ENCODE measurements around the gene FIS1. TPM values are rescaled to one million over a fixed set of nuclear protein-coding genes. Genes with fewer than 3 reads are reported as not detected.

Gene FIS1
- total RNA-seq, 4 donors from 2014 or later = 235 to 371 (median 348) TPM

DNA sequence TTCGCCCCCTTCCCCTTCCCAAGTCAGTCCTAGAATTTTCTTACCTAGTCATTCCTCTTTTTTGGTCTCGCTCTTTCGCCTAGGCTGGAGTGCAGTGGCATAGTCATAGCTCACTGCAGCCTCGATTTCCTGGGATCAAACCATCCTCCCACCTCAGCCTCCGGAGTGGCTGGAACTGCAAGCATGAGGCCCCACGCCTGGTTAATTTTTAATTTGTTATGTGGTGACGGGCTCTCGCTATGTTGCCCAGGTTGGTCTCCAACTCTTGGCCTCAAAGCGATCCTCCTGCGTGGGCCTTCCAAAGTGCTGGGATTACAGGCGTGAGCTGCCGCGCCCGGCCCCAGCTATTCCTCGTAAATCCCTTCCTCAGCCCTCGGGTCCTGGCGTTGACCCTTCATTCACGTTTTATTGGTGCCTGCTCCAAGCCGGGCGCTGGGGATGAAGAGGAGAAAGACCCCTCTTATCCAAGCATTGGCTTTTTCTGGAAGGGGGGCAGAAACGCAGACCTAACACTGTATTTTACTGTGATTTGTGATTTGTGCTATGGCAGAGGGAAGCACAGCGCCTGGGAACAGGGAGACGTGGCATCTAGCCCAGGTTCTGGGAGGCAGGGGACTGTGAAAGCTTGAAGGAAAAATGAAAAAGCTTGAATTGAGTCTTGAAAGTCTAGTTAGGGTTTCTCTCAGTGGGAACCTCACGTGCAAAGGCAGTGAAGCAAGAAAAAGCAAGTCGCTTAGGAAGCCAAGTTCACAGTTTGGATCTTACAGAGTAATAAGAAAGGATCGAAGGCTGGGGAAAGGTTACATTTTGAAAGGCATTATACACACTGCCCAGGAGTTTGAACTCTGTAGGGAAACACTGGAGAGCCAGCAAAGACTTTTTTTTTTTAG is 26.4 kb downstream of the FIS1 start:
- Histone ChIP-seq H3K27me3 (no peaks in the 10 kb centered on the region), H3K9me3 (no peaks in the 10 kb centered on the region), H3K27ac (peak overlapping the region; percentile 86 to 95 (median 90)), H3K4me1 (peaks cover 0 to 56% (median 27%) of the 10 kb centered on the region in 4 donors), H3K4me3 (peak overlapping the region; percentile 73 to 94 (median 78)), H3K36me3 (peaks cover 0 to 51% (median 0%) of the 10 kb centered on the region in 3 donors)
- WGBS, 2 donors = 7% methylated on average over 26 of the region's 26 CpGs
- DNase-seq (ENCODE audit: low spot score in 2 of 2) = no peak
- no peak for TF ChIP-seq EP300 (IDR thresholded peaks at IDR 0.05)
- no peak for TF ChIP-seq CTCF (IDR thresholded peaks at IDR 0.05)
- no peak for TF ChIP-seq POLR2A (IDR thresholded peaks at IDR 0.05)

GRCh38 chr7:101217388-101218235 is 27.3 kb downstream of the FIS1 start, which contains the start of the genes PLOD3 and ZNHIT1:
Gene PLOD3 (minus strand): TSS chr7:101217581. CDS start chr7:101217274, 307 bp downstream.
Gene ZNHIT1 (plus strand): TSS chr7:101218165. CDS start chr7:101218196, 31 bp downstream.
- peak; percentile 93 to 97 for DNase-seq (ENCODE audit: low spot score in 2 of 2)
- TF ChIP-seq POLR2A (IDR thresholded peaks at IDR 0.05) (peak in 1 of 2 donors; percentile 26), EP300 (IDR thresholded peaks at IDR 0.05) (peak; percentile 61 to 79), CTCF (IDR thresholded peaks at IDR 0.05) (peak in 1 of 5 experiments; percentile 27)
- Histone ChIP-seq H3K4me1 (peaks cover 0 to 56% (median 27%) of the 10 kb centered on the region in 4 donors), H3K36me3 (peaks cover 0 to 51% (median 0%) of the 10 kb centered on the region in 3 donors), H3K27me3 (no peaks in the 10 kb centered on the region), H3K27ac (peak within 1 kb of the TSS; percentile 86 to 95 (median 90)), H3K9me3 (no peaks in the 10 kb centered on the region), H3K4me3 (peak within 1 kb of the TSS; percentile 73 to 94 (median 78))
- 1% methylated on average over 29 to 32 of the region's 57 CpGs for WGBS, 2 donors

GRCh38 chr7:101216860-101217387 is 28.0 kb downstream of the FIS1 start:
- Histone ChIP-seq H3K27me3 (no peaks in the 10 kb centered on the region), H3K4me3 (peak overlapping the region; percentile 73 to 94 (median 78)), H3K4me1 (peaks cover 0 to 56% (median 27%) of the 10 kb centered on the region in 4 donors), H3K27ac (peak overlapping the region; percentile 86 to 95 (median 90)), H3K36me3 (peaks cover 0 to 51% (median 5%) of the 10 kb centered on the region in 3 donors), H3K9me3 (no peaks in the 10 kb centered on the region)
- WGBS, 2 donors = 0 to 2% methylated on average over 5 to 14 of the region's 34 CpGs
- no peak for DNase-seq (ENCODE audit: low spot score in 2 of 2)
- no peak for TF ChIP-seq EP300 (IDR thresholded peaks at IDR 0.05)
- no peak for TF ChIP-seq CTCF (IDR thresholded peaks at IDR 0.05)
- no peak for TF ChIP-seq POLR2A (IDR thresholded peaks at IDR 0.05)

DNA sequence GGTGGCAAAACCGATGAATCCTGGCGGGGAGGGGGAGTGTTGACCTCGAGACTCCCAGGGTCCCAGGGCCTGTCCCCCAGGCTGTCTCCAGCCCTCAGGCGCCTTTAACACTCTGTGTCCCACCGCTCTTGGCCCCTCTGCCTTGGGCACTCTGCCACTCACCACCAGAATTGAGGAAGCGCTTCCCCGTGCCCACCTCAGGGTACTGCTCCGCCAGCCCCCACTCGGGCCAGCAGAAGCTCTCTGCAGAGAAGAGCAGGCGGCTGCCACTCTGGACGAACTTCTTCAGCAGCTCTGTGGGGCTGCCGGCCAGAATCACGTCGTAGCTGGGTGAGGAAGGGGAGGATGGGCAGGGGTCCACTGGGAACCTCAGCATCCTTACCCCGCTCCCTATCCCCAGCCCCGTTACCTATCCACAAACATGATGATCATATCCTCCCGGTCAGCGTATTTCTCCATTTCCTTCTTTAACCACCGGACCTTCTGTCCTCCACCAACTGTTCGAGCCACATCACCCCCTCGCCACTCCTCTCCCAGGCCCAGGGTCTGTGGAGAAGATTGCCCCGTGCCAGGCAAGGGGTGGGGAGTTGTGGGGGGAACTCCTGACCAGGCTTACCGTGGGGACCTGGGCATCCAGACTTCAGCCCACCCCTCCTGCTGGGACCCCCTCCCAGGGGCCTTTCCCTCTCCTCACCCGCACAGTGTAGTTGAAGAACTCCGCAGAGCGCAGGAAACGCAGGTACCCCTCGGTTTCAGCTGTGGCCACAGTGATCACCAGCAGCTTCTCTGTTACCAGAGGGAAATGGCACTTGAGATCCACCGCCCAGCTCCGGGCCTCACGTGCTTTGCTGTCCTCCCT is 28.7 kb downstream of the FIS1 start:
- TF ChIP-seq EP300 (IDR thresholded peaks at IDR 0.05) (no peak), CTCF (IDR thresholded peaks at IDR 0.05) (no peak), POLR2A (IDR thresholded peaks at IDR 0.05) (no peak)
- 54% methylated on average over 30 to 31 of the region's 31 CpGs for WGBS, 2 donors
- Histone ChIP-seq H3K4me1 (peaks cover 0 to 49% (median 27%) of the 10 kb centered on the region in 4 donors), H3K4me3 (peak overlapping the region; percentile 73 to 94 (median 78)), H3K27me3 (no peaks in the 10 kb centered on the region), H3K36me3 (peaks cover 2 to 51% (median 12%) of the 10 kb centered on the region in 3 donors), H3K27ac (peak overlapping the region; percentile 86 to 95 (median 90)), H3K9me3 (no peaks in the 10 kb centered on the region)
- DNase-seq (ENCODE audit: low spot score in 2 of 2) = peak in 1 of 2 donors; percentile 17

Data from tibial nerve (tissue), 4 donors.